Ascending aorta (tissue), 2 donors: ENCODE data around the gene DSE. TPM values are rescaled to one million over a fixed set of nuclear protein-coding genes. Genes with fewer than 3 reads are reported as not detected.

Experiments
- DNase-seq, 2 donors: peaks; one replicate each; pipeline ENCODE4 v3.0.0-alpha.2; 2019; ENCODE audit warnings: low spot score in 2 of 2
- H3K27ac ChIP-seq, 2 donors: fragments of 200-600 bp; sonication (generic); one replicate each; pipeline ENCODE4 v1.5.1; 2016 to 2017; ENCODE audit warnings: mild to moderate bottlenecking in 1 of 2
- H3K27me3 ChIP-seq: fragments of 200-600 bp; sonication (generic); one replicate; pipeline ENCODE4 v1.5.1; 2017
- H3K36me3 ChIP-seq, 2 donors: fragments of 200-600 bp; sonication (generic); one replicate each; pipeline ENCODE4 v1.5.1; 2016
- H3K4me1 ChIP-seq, 2 donors: fragments of 200-600 bp; sonication (generic); one replicate each; pipeline ENCODE4 v1.5.1; 2016 to 2017; ENCODE audit warnings: mild to moderate bottlenecking in 1 of 2
- H3K4me3 ChIP-seq, 2 donors: fragments of 200-600 bp; sonication (generic); one replicate each; pipeline ENCODE4 v1.5.1; 2016 to 2017; ENCODE audit warnings: mild to moderate bottlenecking in 1 of 2
- H3K9me3 ChIP-seq, 2 donors: fragments of 200-600 bp; sonication (generic); one replicate each; pipeline ENCODE4 v1.5.1; 2016
- intact Hi-C: fragments of 100-400 bp; cut with DNase I; formaldehyde crosslinking; loops from one replicate; pipeline ENCODE4 v1.15.1; 2023
- total RNA-seq: library from RNA; depleted of rRNA; stranded (reverse); fragments of >200 nt; gene quantifications from one replicate; pipeline ENCODE4 v1.1.0, GENCODE V29; 2016
- TF ChIP-seq, protein P1 (sequence below), 3 experiments: fragments of 200-600 bp in 2 of 3; fragments of 450-650 bp in 1 of 3; sonication (generic) in 2 of 3; IDR thresholded peaks; one replicate each; pipeline ENCODE4 v1.5.1; 2016 to 2019; ENCODE audit warnings: antibody characterized with exemption in 3 of 3, mild to moderate bottlenecking in 1 of 3, moderate library complexity in 1 of 3

Gene DSE
- total RNA-seq, 1 donor from 2014 or later = 27.6 TPM

DNA sequence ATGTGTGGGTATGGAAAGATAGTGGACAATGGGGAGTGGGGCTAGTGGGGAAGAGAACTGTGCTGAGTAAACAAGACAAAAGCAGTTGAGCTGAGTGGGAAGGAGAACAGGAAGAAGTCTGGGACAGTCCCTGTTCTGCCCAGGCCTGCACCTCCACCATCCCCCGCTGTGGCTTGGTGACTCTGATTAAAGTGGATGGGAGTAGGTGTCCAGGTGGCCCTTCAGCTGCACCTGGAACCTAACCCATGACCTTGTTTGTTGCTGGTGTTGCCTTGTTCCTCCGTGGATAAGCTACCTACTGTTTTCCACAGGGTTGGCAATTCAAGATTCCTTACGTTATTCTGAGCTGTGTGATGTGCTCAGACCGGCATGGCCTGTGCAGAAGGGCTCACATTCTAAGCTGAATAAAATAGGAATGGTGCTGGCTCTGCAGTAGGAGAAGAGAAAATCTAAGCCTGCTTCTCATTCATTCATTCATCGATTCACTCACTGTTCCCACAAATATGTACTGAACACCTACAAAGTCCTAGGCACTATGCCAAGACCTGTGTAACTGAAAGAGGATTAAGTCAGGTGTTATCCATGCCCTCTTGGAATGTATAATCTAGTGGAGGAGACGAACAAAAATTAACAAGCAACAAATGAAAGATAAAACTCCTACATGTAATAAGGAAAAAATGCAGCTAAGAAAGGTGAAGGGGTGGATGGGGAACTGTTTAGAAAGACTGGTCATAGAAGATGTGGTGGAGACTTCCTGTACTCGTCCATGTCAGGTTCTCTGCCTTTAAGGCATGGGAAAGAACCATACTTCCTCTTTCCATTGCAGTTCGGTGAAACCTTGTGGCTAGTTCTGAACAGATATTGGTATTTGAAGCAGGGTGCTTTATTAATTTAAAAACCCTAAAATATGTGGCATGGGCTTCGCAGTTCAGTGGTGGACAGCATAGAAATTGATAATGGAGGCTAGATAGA, 80.3 kb downstream of the DSE start:
- Histone ChIP-seq H3K4me3 (no peak overlapping the region), H3K4me1 (peaks cover 0 to 2% of the 10 kb centered on the region in 2 donors), H3K27me3 (no peaks in the 10 kb centered on the region), H3K27ac (no peak overlapping the region), H3K9me3 (no peaks in the 10 kb centered on the region), H3K36me3 (no peaks in the 10 kb centered on the region)
- DNase-seq = no peak
- intact Hi-C loops = no loop called here
- TF ChIP-seq, protein P1, sequence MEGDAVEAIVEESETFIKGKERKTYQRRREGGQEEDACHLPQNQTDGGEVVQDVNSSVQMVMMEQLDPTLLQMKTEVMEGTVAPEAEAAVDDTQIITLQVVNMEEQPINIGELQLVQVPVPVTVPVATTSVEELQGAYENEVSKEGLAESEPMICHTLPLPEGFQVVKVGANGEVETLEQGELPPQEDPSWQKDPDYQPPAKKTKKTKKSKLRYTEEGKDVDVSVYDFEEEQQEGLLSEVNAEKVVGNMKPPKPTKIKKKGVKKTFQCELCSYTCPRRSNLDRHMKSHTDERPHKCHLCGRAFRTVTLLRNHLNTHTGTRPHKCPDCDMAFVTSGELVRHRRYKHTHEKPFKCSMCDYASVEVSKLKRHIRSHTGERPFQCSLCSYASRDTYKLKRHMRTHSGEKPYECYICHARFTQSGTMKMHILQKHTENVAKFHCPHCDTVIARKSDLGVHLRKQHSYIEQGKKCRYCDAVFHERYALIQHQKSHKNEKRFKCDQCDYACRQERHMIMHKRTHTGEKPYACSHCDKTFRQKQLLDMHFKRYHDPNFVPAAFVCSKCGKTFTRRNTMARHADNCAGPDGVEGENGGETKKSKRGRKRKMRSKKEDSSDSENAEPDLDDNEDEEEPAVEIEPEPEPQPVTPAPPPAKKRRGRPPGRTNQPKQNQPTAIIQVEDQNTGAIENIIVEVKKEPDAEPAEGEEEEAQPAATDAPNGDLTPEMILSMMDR (IDR thresholded peaks at IDR 0.05) = no peak

DNA sequence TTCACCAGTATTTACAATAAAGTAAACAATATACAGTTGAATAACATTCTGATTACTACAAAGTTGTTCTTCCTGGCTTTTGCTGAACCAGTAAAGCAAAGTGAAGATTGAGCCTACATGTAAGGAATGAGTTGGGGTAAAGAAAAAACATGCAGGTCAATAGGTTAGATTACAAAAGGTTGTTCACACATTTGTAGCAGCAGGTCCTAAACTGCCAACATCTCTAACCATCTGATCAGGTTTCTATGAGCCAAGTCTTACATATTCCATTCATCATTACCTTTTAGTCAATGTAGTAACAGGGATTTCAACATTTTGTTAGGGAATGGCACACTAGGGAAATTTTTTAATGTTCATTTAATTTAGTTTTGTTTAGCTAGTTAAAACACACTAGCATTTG, 81.2 kb downstream of the DSE start:
- intact Hi-C loops = no loop called here
- H3K4me1 ChIP-seq = peaks cover 0 to 2% of the 10 kb centered on the region in 2 donors
- TF ChIP-seq, protein P1 (IDR thresholded peaks at IDR 0.05) = no peak

DNA sequence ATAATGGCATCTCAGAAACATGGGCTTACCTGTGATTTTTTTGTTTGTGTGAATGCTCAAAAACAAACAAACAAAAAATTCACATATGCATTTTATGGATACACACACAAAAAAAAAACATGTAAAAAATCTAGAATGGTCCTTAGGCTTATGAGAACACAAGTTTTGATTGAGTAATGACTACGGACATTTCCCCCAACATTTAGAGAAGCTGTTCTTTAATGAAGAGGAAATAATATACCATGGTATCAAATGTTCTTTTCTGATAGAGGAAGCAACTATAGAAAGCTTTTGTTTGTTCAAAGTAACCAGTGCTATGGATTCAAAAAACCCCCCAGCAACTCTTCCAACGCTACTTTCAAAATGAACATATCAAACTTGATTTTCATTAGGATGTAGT, 81.8 kb downstream of the DSE start:
- intact Hi-C loops = no loop called here
- Histone ChIP-seq H3K27ac (no peak overlapping the region), H3K27me3 (no peaks in the 10 kb centered on the region)

More for the DNA sequence above, 81.2 kb downstream of the DSE start:
- no peak for DNase-seq
- Histone ChIP-seq H3K27ac (no peak overlapping the region), H3K4me3 (no peak overlapping the region), H3K36me3 (no peaks in the 10 kb centered on the region), H3K27me3 (no peaks in the 10 kb centered on the region), H3K9me3 (no peaks in the 10 kb centered on the region)

DNA sequence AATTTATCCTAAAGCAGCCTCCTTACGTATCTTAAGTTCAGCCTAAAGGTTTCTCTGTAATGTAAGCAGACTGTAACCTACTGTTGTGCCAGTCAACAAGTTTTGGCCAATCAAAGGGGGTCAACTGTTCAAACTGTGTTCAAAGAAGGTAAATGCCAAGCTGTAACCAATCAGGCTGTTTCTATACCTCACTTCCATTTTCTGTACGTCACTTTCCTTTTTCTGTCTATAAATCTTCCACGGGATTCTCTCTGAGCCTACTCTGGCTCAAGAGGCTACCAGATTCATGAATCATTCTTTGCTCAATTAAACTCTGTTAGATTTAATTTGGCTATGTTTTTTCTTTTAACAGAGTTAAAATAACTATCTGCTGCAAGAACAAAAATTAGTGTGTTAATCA, 85.4 kb downstream of the DSE start:
- H3K4me3 ChIP-seq = no peak overlapping the region
- TF ChIP-seq, protein P1 (IDR thresholded peaks at IDR 0.05) = no peak
- H3K9me3 ChIP-seq = no peaks in the 10 kb centered on the region
- H3K4me1 ChIP-seq = no peaks in the 10 kb centered on the region
- H3K36me3 ChIP-seq = no peaks in the 10 kb centered on the region
- intact Hi-C loops = no loop called here
- no peak overlapping the region for H3K27ac ChIP-seq
- no peak for DNase-seq
- H3K27me3 ChIP-seq = no peaks in the 10 kb centered on the region

More for the DNA sequence above, 81.8 kb downstream of the DSE start:
- TF ChIP-seq, protein P1 (IDR thresholded peaks at IDR 0.05) = no peak
- no peak for DNase-seq
- Histone ChIP-seq H3K4me3 (no peak overlapping the region), H3K9me3 (no peaks in the 10 kb centered on the region), H3K36me3 (no peaks in the 10 kb centered on the region), H3K4me1 (no peaks in the 10 kb centered on the region)

DNA sequence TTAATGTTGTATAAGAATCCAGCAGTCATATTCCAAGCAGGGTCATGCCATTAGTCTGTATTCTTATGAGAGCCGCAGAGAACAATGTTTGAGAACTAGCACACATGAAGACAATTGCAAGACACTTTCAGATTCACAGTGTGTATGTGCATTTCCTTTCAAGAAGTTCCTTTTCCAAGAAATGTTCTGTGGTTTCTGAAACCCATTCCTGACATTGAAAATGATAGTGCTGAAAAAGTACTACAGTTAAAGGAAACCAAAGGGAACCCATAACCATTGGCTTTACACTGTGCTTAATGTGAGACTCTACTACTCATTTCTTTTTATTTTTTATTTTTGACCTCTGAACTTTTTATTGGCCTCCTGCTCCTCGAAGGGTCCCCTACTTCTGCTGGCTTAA, 86.2 kb downstream of the DSE start:
- Histone ChIP-seq H3K27me3 (no peaks in the 10 kb centered on the region), H3K27ac (no peak overlapping the region), H3K4me3 (no peak overlapping the region), H3K9me3 (no peaks in the 10 kb centered on the region), H3K4me1 (no peaks in the 10 kb centered on the region), H3K36me3 (no peaks in the 10 kb centered on the region)
- no peak for DNase-seq
- intact Hi-C loops = no loop called here
- TF ChIP-seq, protein P1 (IDR thresholded peaks at IDR 0.05) = no peak
